ENCODE measurements around the gene NR3C2. TPM values are rescaled to one million over a fixed set of nuclear protein-coding genes. Genes with fewer than 3 reads are reported as not detected.

The NR3C2 gene
- total and polyA plus RNA-seq, 5 experiments from 2014 or later, result 6.8 to 53.5 (median 9.4) TPM

DNA sequence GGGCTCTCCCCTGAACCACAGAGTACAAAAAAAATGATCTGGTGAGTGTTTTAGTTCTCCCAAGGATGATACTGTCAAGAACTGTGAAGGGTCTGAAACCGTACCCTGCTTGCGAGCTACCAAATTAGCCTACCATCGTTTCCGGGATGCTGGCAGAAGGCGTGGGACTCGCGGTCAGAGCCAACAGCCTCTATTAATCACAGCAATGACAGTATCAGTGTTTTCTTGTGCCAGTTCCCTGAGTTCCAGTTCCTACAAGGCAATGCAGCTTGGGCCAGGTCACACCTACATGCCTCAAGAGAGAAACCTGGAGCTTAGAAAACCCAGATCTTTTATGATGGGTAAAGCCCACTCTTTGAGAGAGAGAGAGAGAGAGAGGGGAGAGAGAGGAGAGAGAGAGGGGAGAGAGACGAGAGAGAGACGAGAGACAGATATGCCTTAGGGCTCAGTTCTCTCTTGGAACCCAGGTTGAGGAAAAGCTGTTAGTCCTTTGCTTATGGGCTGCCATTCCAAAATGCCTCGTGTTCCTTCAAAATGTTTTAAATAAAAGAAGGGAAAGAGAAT is 382.5 kb downstream of the NR3C2 start:
- Mint-ChIP-seq H3K9me3 (peaks cover 0 to 26% (median 8%) of the 10 kb centered on the region in 9 donors), H3K4me1 (peaks cover 49 to 85% (median 78%) of the 10 kb centered on the region in 4 donors), H3K27me3 (no peaks in the 10 kb centered on the region), H3K27ac (peak overlapping the region; percentile 91 to 100 (median 96)), H3K4me3 (peak overlapping the region; percentile 57 to 94 (median 85)), H3K36me3 (peaks cover 7 to 30% (median 20%) of the 10 kb centered on the region in 3 donors)
- no peak for ATAC-seq
- no peak for DNase-seq
- POLR2A ChIA-PET, result interaction anchor here (0.6 to 13.9 kb wide), 10 partner anchors 8 to 442 kb away, joined by 3 to 304 read pairs (median 4); partner anchors contain the start of gene NR3C2

DNA sequence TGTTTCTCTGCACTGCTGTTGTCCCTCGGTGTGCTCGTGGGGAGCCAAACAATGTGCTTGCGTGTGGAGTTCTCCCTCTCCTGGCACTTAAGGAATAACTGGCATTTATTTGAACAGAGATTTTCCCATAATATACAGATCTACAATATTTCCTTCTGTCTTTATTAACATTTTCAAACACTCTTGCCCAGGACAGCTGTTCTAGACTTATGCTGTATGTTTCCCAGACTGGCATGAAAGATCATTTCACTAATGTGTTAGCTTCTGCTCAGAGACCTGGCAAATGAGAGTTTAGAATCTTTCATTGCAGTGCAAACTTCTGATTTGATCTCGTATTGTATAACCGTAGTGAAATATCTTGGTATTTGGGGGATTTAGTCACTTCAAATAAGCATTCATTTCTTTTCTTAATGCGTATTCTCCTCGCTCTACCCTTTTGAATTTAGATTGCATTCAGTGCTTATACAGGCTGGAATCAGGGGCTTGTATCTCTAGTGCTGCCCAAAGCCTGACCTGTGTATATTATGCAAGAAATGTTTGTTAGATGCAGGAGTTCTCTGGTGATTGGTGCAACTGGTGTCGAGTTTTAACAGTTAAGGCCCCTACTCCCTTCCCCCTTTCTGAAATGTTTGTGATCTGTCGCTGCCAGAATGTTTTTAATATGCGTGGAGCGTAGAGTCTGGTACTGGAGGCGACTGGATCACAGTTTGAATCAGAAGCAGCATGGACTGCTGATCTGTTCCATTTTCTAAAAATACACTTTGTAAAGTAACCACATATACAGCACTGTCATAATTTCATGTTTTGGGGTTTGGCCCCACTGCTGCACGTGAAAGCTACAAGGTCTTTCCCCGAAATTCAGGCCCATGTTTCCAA is 384.0 kb downstream of the NR3C2 start:
- H3K36me3 Mint-ChIP-seq, result peaks cover 0 to 21% (median 20%) of the 10 kb centered on the region in 3 donors

GRCh38 chr4:148057516-148057915 is 384.7 kb downstream of the NR3C2 start:
- ATAC-seq, result no peak
- peaks cover 52 to 97% (median 95%) of the 10 kb centered on the region in 4 donors for H3K4me1 Mint-ChIP-seq
- peak overlapping the region; percentile 88 to 100 (median 96) for H3K27ac Mint-ChIP-seq
- no peak for DNase-seq
- H3K9me3 Mint-ChIP-seq, result peaks cover 0 to 26% (median 8%) of the 10 kb centered on the region in 9 donors
- H3K4me3 Mint-ChIP-seq, result peak overlapping the region in 9 of 10 donors; percentile 8 to 83 (median 59)
- H3K27me3 Mint-ChIP-seq, result no peaks in the 10 kb centered on the region
- H3K36me3 Mint-ChIP-seq, result peaks cover 0 to 20% (median 19%) of the 10 kb centered on the region in 3 donors
- POLR2A ChIA-PET, result interaction anchor here (0.6 to 13.9 kb wide), 2 partner anchors 387 to 1566 kb away, joined by 4 to 304 read pairs; partner anchors contain the start of gene NR3C2

More for the DNA sequence above, 384.0 kb downstream of the NR3C2 start:
- Mint-ChIP-seq H3K27ac (peak overlapping the region; percentile 88 to 100 (median 96)), H3K4me1 (peaks cover 49 to 93% (median 91%) of the 10 kb centered on the region in 4 donors), H3K9me3 (peaks cover 0 to 26% (median 8%) of the 10 kb centered on the region in 9 donors), H3K27me3 (no peaks in the 10 kb centered on the region), H3K4me3 (peak overlapping the region in 8 of 10 donors; percentile 46 to 94 (median 76))
- ATAC-seq, result no peak
- POLR2A ChIA-PET, result interaction anchor here (1.4 to 13.9 kb wide), 4 partner anchors 11 to 387 kb away, joined by 4 to 304 read pairs (median 6); partner anchors contain the start of gene NR3C2
- DNase-seq, result no peak

- Mint-ChIP-seq H3K4me3 (peak overlapping the region in 9 of 10 donors; percentile 13 to 91 (median 66)), H3K9me3 (peaks cover 0 to 26% (median 8%) of the 10 kb centered on the region in 9 donors), H3K4me1 (peaks cover 52 to 97% (median 95%) of the 10 kb centered on the region in 4 donors), H3K27ac (peak overlapping the region; percentile 88 to 100 (median 96)), H3K36me3 (peaks cover 0 to 20% (median 19%) of the 10 kb centered on the region in 3 donors), H3K27me3 (no peaks in the 10 kb centered on the region)
- POLR2A ChIA-PET, result interaction anchor here (0.6 to 13.9 kb wide), 2 partner anchors 388 to 1566 kb away, joined by 4 to 304 read pairs; partner anchors contain the start of gene NR3C2
- peak; percentile 29 to 36 for ATAC-seq
- peak; percentile 12 to 84 (median 58) for DNase-seq
Observed at GRCh38 chr4:148056879-148057278, 385.3 kb downstream of the NR3C2 start.

DNA sequence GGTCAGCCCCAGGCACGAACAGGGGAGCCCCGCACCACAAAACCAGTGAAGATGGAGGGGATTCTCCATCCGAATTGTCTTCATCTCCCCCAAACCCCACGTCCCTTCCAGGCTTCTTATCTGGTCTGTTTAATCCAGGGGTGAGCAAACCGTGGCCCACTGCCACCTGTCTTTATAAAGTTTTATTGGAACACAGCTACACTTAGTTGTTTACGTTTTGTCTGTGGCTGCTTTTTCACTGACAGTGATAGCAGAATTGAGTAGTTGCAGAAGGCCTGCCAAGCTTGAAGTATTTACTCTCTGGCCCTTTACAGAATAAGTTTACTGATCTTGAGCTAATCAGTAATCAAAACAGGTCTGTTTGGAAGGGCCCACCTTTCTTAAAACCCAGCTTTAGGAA is 386.4 kb downstream of the NR3C2 start:
- ATAC-seq, result no peak

DNA sequence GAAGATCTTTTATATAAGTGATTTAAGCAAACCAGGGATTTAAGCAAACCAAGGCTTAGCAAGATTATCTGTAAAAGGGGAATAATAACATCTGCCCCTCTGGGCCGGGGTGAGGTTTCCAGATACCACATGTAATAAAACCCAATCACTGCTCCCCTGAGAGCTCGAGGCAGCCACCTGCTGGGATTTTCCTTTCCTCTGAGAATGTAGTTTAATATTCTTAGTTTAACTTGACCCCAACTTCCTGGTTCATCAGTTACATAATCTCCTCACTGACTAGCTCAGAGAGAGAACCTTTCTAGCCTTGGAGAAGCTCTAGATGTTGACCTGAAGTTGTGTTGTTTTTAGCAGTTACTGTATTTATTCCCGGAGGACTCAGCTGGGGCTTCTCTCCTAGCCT is 387.9 kb downstream of the NR3C2 start:
- H3K27me3 Mint-ChIP-seq, result no peaks in the 10 kb centered on the region
- H3K27ac Mint-ChIP-seq, result peak overlapping the region; percentile 94 to 100 (median 98)
- POLR2A ChIA-PET, result interaction anchor here (1.0 to 13.9 kb wide), 4 partner anchors 9 to 391 kb away, joined by 3 to 304 read pairs (median 4); partner anchors contain the start of gene NR3C2
- H3K9me3 Mint-ChIP-seq, result peaks cover 0 to 18% (median 5%) of the 10 kb centered on the region in 9 donors
- ATAC-seq, result peak; percentile 10 to 16
- peak overlapping the region; percentile 48 to 91 (median 78) for H3K4me3 Mint-ChIP-seq
- H3K4me1 Mint-ChIP-seq, result peaks cover 42 to 89% (median 88%) of the 10 kb centered on the region in 4 donors
- DNase-seq, result peak in 4 of 10 donors; percentile 15 to 50 (median 28)
- peaks cover 0 to 15% (median 11%) of the 10 kb centered on the region in 3 donors for H3K36me3 Mint-ChIP-seq

More for the DNA sequence above, 386.4 kb downstream of the NR3C2 start:
- Mint-ChIP-seq H3K4me1 (peaks cover 46 to 97% (median 96%) of the 10 kb centered on the region in 4 donors), H3K27ac (peak overlapping the region; percentile 90 to 100 (median 96)), H3K4me3 (peak overlapping the region; percentile 8 to 91 (median 65)), H3K36me3 (peaks cover 0 to 20% (median 19%) of the 10 kb centered on the region in 3 donors), H3K27me3 (no peaks in the 10 kb centered on the region), H3K9me3 (peaks cover 0 to 26% (median 8%) of the 10 kb centered on the region in 9 donors)
- POLR2A ChIA-PET, result interaction anchor here (1.0 to 13.9 kb wide), 2 partner anchors 372 to 389 kb away, joined by 5 to 304 read pairs; partner anchors contain the start of gene NR3C2
- DNase-seq, result no peak

- peaks cover 0 to 7% (median 7%) of the 10 kb centered on the region in 3 donors for H3K36me3 Mint-ChIP-seq
- POLR2A ChIA-PET, result interaction anchor here (0.6 to 13.9 kb wide), 7 partner anchors 10 to 391 kb away, joined by 3 to 304 read pairs (median 5); partner anchors contain the start of genes NR3C2 and PRMT9
- no peaks in the 10 kb centered on the region for H3K27me3 Mint-ChIP-seq
- ATAC-seq (no peak), DNase-seq (peak in 1 of 10 donors; percentile 21)
- H3K27ac Mint-ChIP-seq, result peak overlapping the region; percentile 94 to 100 (median 98)
- H3K4me1 Mint-ChIP-seq, result peaks cover 38 to 89% (median 80%) of the 10 kb centered on the region in 4 donors
- peak overlapping the region; percentile 48 to 91 (median 78) for H3K4me3 Mint-ChIP-seq
- H3K9me3 Mint-ChIP-seq, result peaks cover 0 to 11% (median 0%) of the 10 kb centered on the region in 9 donors
Observed at GRCh38 chr4:148053298-148054003, 388.8 kb downstream of the NR3C2 start.

DNA sequence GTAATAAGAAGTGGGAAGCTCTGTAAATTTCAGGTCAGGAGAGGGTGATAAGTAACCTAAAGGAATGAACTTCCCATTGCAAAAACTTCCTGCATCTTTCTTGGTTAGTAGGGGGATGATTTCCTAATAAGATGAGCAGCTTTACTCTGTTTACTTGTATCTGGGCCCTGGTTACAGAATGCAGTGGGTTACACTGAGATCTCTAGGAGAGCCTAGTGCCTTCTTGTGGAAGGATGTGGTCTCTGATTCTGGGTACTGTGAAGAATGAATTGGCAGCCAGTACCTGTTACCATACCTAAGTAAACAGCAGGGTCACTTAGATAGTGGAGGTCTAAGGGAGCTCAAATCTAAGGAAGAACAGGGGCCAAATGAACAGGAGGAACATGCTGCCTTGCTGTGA is 389.8 kb downstream of the NR3C2 start:
- peak overlapping the region; percentile 94 to 100 (median 98) for H3K27ac Mint-ChIP-seq
- POLR2A ChIA-PET, result interaction anchor here (0.9 to 13.9 kb wide), 6 partner anchors 9 to 392 kb away, joined by 3 to 304 read pairs (median 8); partner anchors contain the start of gene NR3C2
- peak in 8 of 10 donors; percentile 15 to 90 (median 78) for DNase-seq
- peak overlapping the region; percentile 48 to 91 (median 78) for H3K4me3 Mint-ChIP-seq
- peak; percentile 86 to 93 for ATAC-seq
- H3K9me3 Mint-ChIP-seq, result peaks cover 0 to 6% (median 0%) of the 10 kb centered on the region in 9 donors
- H3K27me3 Mint-ChIP-seq, result no peaks in the 10 kb centered on the region
- H3K4me1 Mint-ChIP-seq, result peaks cover 28 to 80% (median 70%) of the 10 kb centered on the region in 4 donors
- H3K36me3 Mint-ChIP-seq, result peaks cover 0 to 12% (median 0%) of the 10 kb centered on the region in 3 donors

- ATAC-seq (no peak), DNase-seq (no peak)
- Mint-ChIP-seq H3K9me3 (peaks cover 0 to 3% (median 0%) of the 10 kb centered on the region in 9 donors), H3K27me3 (no peaks in the 10 kb centered on the region), H3K36me3 (peaks cover 0 to 15% (median 0%) of the 10 kb centered on the region in 3 donors), H3K4me1 (peaks cover 20 to 78% (median 67%) of the 10 kb centered on the region in 4 donors), H3K27ac (peak overlapping the region; percentile 94 to 100 (median 98)), H3K4me3 (peak overlapping the region in 8 of 10 donors; percentile 54 to 91 (median 81))
- POLR2A ChIA-PET, result interaction anchor here (3.0 to 13.9 kb wide), 2 partner anchors 10 to 393 kb away, joined by 45 to 304 read pairs; partner anchors contain the start of gene NR3C2
Observed at GRCh38 chr4:148051403-148051802, 390.8 kb downstream of the NR3C2 start.

GRCh38 chr4:148048598-148048997 is 393.6 kb downstream of the NR3C2 start:
- Mint-ChIP-seq H3K4me3 (no peak overlapping the region), H3K4me1 (peaks cover 18 to 70% (median 61%) of the 10 kb centered on the region in 4 donors), H3K27me3 (no peaks in the 10 kb centered on the region), H3K27ac (peak overlapping the region in 5 of 10 donors; percentile 1 to 71 (median 33)), H3K9me3 (peaks cover 0 to 3% (median 0%) of the 10 kb centered on the region in 9 donors), H3K36me3 (peaks cover 0 to 11% (median 0%) of the 10 kb centered on the region in 3 donors)
- POLR2A ChIA-PET, result no interaction called here
- DNase-seq (no peak), ATAC-seq (no peak)

GRCh38 chr4:148044912-148045352 is 397.3 kb downstream of the NR3C2 start:
- H3K4me3 Mint-ChIP-seq, result no peak overlapping the region
- H3K4me1 Mint-ChIP-seq, result peaks cover 3 to 37% (median 28%) of the 10 kb centered on the region in 4 donors

More at GRCh38 chr4:148044912-148045352, 397.3 kb downstream of the NR3C2 start:
- DNase-seq (peak in 5 of 10 donors; percentile 19 to 63 (median 52)), ATAC-seq (peak; percentile 86 to 92)
- Mint-ChIP-seq H3K27ac (peak overlapping the region in 7 of 10 donors; percentile 14 to 83 (median 53)), H3K9me3 (peaks cover 0 to 3% (median 0%) of the 10 kb centered on the region in 9 donors), H3K36me3 (peaks cover 0 to 11% (median 0%) of the 10 kb centered on the region in 3 donors), H3K27me3 (no peaks in the 10 kb centered on the region)
- POLR2A ChIA-PET, result interaction anchor here (0.8 to 1.8 kb wide), 3 partner anchors 10 to 398 kb away, joined by 3 to 4 read pairs (median 3); partner anchors contain the start of gene NR3C2
